ENCODE measurements around the gene SPDYE4.

- TF ChIP-seq CTCF (IDR thresholded peaks at IDR 0.05; ENCODE audit: insufficient read depth, low read length) (no peak), POLR2AphosphoS5 (IDR thresholded peaks at IDR 0.05; ENCODE audit: low read depth) (no peak), REST (IDR thresholded peaks at IDR 0.05; ENCODE audit: insufficient replicate concordance, low read depth) (no peak), GABPA (IDR thresholded peaks at IDR 0.05; ENCODE audit: low read depth) (no peak), SPI1 (IDR thresholded peaks at IDR 0.05; ENCODE audit: borderline replicate concordance, low read depth) (no peak)
Measured at GRCh38 chr17:8706431-8706830, 51.9 kb downstream of the SPDYE4 start.

Data from HL-60 (cell line).